ENCODE measurements around the gene ABCB11. TPM values are rescaled to one million over a fixed set of nuclear protein-coding genes. Genes with fewer than 3 reads are reported as not detected.

The ABCB11 gene
- total and polyA plus RNA-seq, 9 of the 15 experiments (the other 6 are each of a cell fraction or from before 2014, with no cell fraction given), result 0.04 to 0.51 (median 0.10) TPM; not detected in 1

DNA sequence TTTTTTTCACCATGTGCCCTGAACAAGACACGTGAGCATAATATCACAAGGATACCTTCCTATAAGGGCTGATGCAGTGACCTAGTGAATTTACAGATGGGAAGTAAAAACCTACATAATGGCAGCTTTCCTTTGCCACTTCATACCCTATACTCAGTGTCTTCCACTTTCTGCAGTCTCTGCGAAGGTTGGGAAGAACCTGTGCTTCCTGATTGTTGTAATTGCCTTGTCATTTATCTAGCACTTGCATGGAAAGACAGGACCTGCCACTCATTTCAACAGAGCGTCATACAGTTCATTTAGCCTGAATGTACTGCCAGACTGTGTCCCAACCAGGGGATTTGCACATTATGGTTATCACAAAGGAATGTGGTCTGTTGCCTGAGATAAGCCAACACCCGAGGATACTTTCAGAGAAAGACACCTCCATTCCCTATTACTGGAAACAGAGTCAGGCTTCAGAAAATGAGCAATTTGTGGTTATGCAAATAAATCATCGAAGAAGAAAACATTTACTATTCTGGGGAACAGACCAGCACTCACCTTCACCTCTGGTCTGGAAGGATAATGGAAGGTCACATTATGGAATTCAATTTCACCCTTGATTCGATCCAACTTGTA is 55.0 kb downstream of the ABCB11 start (continued):
- no peak for TF ChIP-seq UBTF (IDR thresholded peaks at IDR 0.05; ENCODE audit: borderline replicate concordance in 1 of 2, low read depth in 2 of 2, low read length in 2 of 2)
- TF ChIP-seq CHD2 (IDR thresholded peaks at IDR 0.05; ENCODE audit: low read depth, low read length), result no peak
- peak; percentile 99 for TF ChIP-seq TAL1 (IDR thresholded peaks at IDR 0.05)
- TF ChIP-seq, protein P1, sequence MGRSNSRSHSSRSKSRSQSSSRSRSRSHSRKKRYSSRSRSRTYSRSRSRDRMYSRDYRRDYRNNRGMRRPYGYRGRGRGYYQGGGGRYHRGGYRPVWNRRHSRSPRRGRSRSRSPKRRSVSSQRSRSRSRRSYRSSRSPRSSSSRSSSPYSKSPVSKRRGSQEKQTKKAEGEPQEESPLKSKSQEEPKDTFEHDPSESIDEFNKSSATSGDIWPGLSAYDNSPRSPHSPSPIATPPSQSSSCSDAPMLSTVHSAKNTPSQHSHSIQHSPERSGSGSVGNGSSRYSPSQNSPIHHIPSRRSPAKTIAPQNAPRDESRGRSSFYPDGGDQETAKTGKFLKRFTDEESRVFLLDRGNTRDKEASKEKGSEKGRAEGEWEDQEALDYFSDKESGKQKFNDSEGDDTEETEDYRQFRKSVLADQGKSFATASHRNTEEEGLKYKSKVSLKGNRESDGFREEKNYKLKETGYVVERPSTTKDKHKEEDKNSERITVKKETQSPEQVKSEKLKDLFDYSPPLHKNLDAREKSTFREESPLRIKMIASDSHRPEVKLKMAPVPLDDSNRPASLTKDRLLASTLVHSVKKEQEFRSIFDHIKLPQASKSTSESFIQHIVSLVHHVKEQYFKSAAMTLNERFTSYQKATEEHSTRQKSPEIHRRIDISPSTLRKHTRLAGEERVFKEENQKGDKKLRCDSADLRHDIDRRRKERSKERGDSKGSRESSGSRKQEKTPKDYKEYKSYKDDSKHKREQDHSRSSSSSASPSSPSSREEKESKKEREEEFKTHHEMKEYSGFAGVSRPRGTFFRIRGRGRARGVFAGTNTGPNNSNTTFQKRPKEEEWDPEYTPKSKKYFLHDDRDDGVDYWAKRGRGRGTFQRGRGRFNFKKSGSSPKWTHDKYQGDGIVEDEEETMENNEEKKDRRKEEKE (IDR thresholded peaks at IDR 0.05; ENCODE audit: borderline replicate concordance in 1 of 2, control insufficient read depth in 1 of 2, low read depth in 2 of 2, low read length in 1 of 2), result 0 out of 4 replicates have a peak, but pooled peaks of 1 of the 2 experiments have one; percentile 65
- TF ChIP-seq, protein P2, sequence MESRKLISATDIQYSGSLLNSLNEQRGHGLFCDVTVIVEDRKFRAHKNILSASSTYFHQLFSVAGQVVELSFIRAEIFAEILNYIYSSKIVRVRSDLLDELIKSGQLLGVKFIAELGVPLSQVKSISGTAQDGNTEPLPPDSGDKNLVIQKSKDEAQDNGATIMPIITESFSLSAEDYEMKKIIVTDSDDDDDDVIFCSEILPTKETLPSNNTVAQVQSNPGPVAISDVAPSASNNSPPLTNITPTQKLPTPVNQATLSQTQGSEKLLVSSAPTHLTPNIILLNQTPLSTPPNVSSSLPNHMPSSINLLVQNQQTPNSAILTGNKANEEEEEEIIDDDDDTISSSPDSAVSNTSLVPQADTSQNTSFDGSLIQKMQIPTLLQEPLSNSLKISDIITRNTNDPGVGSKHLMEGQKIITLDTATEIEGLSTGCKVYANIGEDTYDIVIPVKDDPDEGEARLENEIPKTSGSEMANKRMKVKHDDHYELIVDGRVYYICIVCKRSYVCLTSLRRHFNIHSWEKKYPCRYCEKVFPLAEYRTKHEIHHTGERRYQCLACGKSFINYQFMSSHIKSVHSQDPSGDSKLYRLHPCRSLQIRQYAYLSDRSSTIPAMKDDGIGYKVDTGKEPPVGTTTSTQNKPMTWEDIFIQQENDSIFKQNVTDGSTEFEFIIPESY (CRISPR knock-in tag; IDR thresholded peaks at IDR 0.05), result peak; percentile 87; the same call in 1 of the 2 replicates
- peak; percentile 89 for TF ChIP-seq BRD9 (IDR thresholded peaks at IDR 0.05; ENCODE audit: low read depth, partially characterized antibody)
- no peak for TF ChIP-seq SREBF1 (IDR thresholded peaks at IDR 0.05; ENCODE audit: borderline replicate concordance, low read depth, low read length)
- TF ChIP-seq ZFP36 (IDR thresholded peaks at IDR 0.05; ENCODE audit: low read depth, low read length, partially characterized antibody), result peak; percentile 7
- TF ChIP-seq, protein P3, sequence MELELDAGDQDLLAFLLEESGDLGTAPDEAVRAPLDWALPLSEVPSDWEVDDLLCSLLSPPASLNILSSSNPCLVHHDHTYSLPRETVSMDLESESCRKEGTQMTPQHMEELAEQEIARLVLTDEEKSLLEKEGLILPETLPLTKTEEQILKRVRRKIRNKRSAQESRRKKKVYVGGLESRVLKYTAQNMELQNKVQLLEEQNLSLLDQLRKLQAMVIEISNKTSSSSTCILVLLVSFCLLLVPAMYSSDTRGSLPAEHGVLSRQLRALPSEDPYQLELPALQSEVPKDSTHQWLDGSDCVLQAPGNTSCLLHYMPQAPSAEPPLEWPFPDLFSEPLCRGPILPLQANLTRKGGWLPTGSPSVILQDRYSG (tag; conservative IDR thresholded peaks at IDR 0.05; ENCODE audit: low read depth), result peak; percentile 70; the same call in 1 of the 2 replicates
- peak; percentile 93 for TF ChIP-seq ZNF609 (CRISPR knock-in tag; IDR thresholded peaks at IDR 0.05; ENCODE audit: borderline replicate concordance)
- TF ChIP-seq KAT8 (IDR thresholded peaks at IDR 0.05; ENCODE audit: low read depth), result no peak
